GM08714 (cell line): Measurements from ENCODE around the gene RPTN.

ENCODE experiments used
- H3K4me3 ChIP-seq: fragments of 200-500 bp; sonication (Bioruptor generic); 2 replicates; pipeline ENCODE4 v1.5.1; 2014; ENCODE audit warnings: mild to moderate bottlenecking, low read length, inconsistent platforms
- ZNF274 ChIP-seq: IDR thresholded peaks from 2 replicates; pipeline ENCODE4 v1.6.1; 2012; ENCODE audit warnings: mild to moderate bottlenecking, low read depth, low read length

Gene RPTN

DNA sequence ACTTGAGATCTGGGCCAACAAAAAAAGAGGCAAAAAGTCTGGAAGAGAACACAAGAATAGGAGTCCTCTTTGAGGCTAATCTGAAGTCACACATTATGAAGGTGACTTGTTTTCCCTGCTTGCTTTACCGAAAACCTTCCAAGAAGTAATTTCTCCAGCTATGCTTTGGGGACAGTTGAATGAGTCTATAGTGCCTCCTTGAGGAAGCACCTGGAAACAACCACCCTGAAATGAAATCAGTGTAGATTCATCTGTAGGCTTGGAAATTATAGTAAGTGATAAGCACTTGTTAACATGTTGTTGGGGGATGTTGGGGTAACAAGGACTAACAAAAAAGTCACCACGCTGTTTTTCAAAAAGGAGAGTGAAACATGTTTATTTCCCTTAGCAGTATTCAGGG lies 23.4 kb upstream of the RPTN start:
- no peak for TF ChIP-seq ZNF274
- H3K4me3 ChIP-seq: no peak overlapping the region

DNA sequence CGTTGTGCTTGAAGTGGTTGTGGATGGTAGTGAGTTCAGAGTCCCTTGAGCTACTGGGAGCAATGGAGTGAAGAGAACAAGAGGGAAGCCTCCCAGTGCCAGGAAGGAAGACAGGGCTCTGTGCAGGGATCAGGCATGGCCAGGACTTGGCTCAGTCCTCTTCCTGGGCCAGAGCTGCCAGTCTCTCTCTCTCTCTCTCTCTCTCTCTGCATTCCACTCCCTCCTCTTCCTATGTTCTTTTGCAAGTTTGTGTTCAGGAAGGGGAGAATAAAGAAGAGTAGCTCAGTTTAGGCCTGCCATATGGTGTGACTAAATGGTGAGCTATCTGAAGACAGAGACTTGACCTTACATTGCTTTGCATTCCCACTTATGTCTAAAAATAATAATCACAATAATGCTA lies 20.5 kb upstream of the RPTN start:
- no peak overlapping the region for H3K4me3 ChIP-seq
- no peak for TF ChIP-seq ZNF274

DNA sequence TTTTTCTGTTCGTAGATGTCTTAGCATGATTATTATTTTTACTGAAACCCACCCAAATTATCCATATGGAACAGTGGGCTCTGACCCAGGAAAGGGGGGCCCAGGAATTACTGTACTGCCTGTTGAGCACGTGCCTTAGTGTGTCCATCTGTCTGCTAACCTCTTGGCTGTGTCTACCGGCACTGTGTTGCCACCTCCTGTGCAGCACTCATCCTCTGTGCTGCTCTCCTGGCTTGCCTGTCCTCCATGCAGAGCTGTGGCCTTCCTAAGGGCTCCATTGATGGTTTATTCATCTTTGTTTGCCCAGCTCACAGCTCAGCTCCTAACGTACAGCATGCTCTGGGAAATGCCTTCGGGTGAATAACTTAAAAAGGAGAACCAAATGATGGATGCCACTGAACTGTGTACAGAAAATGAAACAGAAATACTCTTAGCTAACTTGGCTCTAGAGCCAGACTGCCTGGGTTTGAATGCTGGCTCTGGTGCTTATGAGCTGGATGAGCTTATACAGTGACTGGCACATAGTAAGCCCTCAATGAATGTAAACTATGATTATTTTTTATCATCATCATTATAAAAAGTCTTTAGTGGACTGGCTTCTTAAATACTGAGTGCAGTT lies 11.4 kb upstream of the RPTN start:
- H3K4me3 ChIP-seq: no peak overlapping the region
- TF ChIP-seq ZNF274: no peak

DNA sequence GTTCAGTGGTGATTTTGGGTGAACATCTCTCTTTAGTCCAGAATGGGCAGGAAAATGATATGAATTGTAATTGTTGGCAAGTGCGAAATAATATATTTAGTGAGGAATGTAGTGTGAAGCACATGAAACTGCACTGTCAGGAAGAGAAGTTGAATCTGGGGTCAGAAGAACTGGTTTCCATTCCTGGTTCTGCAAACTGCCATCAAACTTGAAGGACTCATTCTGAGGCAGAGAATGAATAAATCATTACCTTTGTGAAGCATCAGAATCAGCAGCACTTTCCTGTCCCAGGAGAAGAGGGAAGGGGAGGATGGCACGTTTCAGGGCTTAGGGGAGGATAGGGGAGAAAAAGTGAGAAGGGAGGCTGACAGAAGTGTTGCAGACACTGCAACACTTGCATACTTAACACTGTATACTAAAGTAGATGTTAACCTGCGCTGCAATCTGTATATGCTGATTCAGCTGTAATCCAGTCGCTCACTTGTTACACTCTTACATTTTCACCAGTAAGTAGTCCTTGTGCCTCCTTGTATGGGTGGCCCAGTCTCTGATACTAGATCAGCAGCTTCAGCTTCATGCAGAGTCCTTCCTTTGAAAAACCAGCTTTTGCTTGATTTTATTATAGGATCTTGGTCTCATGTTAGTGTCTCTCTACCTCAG lies 10.5 kb upstream of the RPTN start:
- TF ChIP-seq ZNF274: no peak
- no peak overlapping the region for H3K4me3 ChIP-seq

DNA sequence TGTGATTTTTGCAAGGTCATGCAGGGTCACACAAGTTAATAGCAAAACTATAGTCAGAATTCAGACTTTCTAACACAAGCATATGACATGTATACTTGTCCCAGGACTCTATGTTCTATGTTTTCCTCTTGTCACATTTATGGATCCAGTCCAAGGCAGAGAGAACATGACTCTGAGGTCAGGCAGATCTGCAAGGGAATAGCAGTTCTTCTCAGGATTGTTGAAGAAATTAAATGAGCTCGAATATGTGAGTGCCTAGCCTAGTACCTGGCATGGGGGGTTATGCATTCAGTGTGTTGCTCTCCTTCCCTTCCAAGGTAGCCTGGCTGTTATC lies 9.5 kb upstream of the RPTN start:
- TF ChIP-seq ZNF274: no peak
- H3K4me3 ChIP-seq: no peak overlapping the region

DNA sequence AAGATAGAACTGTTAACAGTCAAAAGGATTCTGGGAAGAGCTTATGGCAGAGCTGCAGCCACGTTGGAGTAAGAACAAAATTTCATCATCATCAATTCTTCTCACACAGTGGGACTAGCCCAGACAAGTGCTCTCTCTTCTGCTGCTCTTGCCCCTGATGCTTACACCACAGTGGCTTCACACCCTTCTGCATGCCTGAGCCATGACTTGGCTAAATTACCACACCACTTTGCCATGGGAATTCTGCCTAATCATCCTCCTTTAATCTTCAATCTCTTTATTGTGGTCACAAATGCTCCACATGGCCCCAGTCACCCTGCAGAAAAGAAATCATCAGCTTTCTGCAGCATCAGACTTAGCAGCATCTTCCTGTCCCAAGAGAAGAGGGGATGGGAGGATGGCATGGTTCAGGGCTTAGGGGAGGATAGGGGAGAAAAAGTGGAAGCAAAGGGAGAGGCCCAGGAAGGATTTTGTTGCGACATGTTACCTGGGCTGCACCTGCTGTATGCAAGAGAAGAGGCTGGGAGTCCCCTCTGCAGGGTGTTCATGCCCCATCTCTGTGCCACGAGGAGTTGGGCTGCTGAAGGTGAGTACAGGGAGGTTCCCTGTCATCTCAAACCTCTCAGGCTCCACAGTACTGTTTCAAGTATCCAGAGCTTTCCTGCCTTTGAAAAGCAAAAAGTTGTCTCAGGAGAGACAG lies 9.0 kb upstream of the RPTN start:
- H3K4me3 ChIP-seq: no peak overlapping the region
- no peak for TF ChIP-seq ZNF274

DNA sequence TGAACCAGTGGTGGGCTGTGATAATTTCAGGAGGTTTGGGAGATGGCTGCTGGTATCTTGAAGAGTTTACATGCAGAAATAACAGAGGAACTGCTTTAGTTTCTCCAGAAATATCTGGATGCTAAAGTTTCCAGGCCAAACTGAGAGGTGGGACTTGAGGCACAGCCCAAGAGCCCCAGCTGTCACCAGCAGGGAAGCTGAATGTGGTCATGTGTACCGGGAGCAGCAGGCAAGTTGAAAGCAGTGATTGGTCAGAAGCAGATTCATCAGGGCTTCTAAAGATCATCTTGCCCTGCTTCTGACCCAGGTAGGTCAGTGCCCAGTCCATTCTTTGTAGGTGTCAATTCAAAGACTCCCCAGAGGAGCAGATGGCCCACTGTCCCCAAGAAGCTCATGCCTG lies 7.9 kb upstream of the RPTN start:
- TF ChIP-seq ZNF274: no peak
- no peak overlapping the region for H3K4me3 ChIP-seq

DNA sequence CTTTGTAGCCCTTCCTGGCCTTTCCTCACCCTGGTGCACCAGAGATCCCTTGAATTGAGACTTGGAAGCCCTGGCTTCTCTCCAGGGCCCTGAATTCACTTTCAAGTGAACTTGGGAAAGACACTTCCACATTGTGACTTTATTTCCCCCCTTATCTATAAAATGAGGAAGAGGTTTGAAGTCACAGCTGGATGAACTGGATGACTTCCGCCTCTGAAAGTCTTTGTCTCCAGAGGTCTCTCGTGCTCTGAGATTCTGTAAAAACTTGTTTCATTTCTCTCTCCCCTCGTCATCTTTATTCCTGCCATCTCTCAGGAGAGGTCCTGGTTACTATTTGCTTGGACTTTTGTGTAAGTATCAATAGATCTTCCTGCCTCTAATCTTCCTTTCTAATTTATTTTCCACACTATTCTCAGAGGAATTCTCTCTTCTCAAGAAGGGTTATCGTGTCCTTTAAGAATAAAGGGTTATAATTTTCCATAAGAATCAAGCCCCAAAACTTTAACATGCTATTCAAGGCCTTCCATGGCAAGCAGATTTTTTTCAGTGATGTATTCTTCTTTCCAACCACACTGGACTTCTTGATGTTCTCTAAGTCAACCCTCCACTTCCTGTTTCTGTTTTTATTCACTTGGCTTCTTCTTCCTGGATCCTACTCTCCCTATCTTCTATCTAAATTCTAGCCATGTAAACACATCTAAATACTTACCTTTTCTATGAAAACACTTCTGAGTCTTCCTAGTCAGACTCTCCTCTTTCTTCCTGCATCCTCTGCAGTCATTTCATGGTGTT lies 6.5 kb upstream of the RPTN start:
- no peak for TF ChIP-seq ZNF274
- H3K4me3 ChIP-seq: no peak overlapping the region

DNA sequence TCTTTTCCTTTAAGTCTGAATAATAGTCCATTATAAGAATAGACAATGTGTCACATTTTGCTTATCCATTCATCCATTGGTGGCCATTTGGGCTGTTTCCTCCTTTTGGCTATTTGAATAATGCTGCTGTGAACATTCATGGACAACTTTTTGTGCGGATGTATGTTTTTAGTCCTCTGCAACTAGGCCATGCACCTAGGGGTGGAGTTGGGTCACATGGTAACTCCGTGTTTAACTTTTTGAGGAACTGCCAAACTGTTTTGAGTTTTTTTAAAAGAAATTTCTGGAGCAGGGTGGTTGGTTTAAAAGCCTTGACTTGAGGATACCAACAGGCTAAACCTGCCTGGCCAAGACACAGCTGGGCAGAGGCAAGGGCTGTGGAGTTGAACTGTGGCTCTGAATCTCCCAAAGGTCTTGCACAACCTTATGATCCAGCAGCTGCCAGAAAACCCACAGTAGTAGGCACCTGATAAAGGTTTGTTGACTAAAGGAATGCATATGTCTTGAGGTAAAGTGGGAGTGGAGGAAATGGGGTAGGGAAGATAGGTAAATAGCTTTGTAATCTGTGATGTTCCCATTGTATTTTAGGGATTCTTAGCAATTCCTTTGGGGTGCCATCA lies 5.6 kb upstream of the RPTN start:
- no peak overlapping the region for H3K4me3 ChIP-seq

DNA sequence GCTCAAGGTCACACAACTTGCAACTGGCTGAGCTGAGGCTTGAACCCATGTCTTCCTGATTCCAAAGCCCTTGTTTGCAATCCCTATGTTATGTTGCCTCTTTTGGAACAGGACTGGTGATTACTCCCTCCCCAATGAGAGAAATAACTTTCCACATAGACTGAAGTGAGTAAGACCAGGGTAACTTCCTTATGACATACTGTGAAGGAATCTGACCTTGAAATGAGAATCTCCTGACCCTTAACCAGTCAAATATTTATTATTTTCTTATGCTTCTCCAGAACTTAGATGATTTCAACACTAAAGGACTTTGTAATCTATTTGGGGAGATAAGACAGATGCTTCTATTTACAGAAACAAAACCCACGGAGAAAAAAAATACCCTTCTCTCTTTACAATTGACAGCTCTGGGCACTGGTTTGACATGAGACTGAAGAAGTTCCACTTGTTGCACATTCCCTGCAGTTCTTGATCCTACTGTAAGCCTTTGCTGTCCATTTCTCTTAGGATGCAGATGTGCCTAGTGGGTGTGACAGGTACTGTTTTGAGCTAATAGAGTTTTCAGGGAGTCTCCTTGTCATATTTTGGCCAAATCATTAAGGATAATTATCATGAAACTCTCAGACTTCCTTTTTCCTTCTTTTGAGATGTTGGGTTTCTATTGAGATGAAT lies 3.9 kb upstream of the RPTN start:
- TF ChIP-seq ZNF274: no peak
- no peak overlapping the region for H3K4me3 ChIP-seq

More for the DNA sequence above, 5.6 kb upstream of the RPTN start:
- no peak for TF ChIP-seq ZNF274

DNA sequence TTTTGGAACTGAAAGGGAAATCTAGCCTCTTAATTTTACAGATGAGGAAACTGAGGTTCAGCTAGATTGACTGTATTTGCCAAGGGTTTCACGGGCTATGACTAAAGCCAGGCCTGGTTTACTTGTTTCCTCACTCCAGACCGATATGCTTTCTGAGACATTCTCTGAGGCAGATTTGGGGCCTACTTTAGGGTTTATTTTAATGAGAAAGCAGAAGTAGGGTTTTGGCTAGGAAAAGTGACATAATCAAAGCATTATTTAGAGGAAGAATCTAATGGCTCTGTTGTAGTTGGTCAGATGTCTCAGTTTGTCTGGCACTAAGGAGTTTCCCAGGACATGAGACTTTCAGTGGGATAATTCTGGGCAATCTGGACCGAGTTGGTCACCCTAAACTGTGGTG lies 1.5 kb upstream of the RPTN start:
- H3K4me3 ChIP-seq: no peak overlapping the region
- TF ChIP-seq ZNF274: no peak

DNA sequence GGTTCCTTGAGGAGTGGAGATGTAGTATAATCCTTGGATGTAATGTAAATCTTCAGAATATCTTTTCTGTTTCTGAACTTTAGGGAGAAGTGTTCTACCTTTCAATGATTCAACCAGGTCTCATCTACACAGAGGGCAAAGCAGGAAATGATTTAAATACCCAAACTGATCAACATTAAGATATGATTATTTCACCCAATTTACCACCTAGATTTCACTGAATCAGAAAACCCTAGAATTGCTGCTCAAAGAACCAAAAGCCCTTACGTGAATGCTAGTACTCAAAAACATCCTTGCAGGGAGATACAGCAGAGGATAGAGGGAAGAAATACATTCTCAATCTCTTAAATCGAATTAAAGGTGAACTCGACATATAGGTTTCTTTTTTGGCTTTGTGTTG lies 5.0 kb downstream of the RPTN start:
- no peak for TF ChIP-seq ZNF274
- no peak overlapping the region for H3K4me3 ChIP-seq

DNA sequence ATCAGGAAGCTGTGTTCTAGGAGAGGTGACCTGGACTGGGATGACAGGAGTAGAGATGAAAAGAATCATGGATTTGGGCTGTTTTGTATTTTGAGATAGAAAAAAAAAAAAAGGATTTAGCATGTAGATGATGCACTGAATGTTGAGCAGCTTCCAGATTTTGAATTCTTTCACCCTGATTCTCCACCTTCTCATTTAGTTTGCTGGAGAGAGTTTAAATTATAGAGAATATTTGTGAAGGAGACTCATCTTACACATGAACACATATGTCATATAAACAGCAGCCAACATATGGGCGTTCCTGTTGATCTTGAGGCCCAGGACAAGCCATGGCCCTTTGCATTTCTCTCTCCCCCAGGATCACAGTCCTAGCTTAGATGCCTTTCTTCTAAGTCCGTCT lies 7.4 kb downstream of the RPTN start:
- no peak for TF ChIP-seq ZNF274
- H3K4me3 ChIP-seq: no peak overlapping the region

DNA sequence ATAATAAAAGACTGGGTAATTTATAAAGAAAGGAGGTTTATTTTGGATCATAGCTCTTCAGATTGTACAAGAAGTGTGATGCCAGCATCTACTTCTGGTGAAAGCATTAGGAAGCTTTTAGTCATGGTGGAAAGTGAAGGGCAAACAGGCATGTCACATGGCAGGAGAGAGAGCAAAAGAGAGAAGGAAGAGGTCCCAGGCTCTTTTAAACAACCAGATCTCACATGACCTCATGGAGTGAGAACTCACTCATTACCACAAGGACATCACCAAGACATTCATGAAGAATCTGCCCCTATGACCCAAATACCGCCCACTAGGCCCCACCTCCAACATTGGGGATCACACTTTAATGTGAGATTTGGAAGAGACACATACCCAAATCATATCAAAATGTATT lies 10.0 kb downstream of the RPTN start:
- TF ChIP-seq ZNF274: no peak
- no peak overlapping the region for H3K4me3 ChIP-seq
